GM12801 (cell line): ENCODE results near the gene CTNNBIP1.

ENCODE experiments used
- CTCF ChIP-seq: IDR thresholded peaks from one replicate; pipeline ENCODE4 v1.5.1; 2011; ENCODE audit warnings: control low read depth; ENCODE audit not compliant: insufficient read length; ENCODE audit errors: extremely low read depth

CTNNBIP1 gene

GRCh38 chr1:9820521-9820920 lies 89.5 kb downstream of the CTNNBIP1 start:
- no peak for TF ChIP-seq CTCF

GRCh38 chr1:9817734-9818133 lies 92.3 kb downstream of the CTNNBIP1 start:
- TF ChIP-seq CTCF: no peak

- TF ChIP-seq CTCF: no peak
These were observed 93.9 kb downstream of the CTNNBIP1 start for GRCh38 chr1:9816199-9816598.

GRCh38 chr1:9815150-9815549 lies 94.9 kb downstream of the CTNNBIP1 start:
- no peak for TF ChIP-seq CTCF

- TF ChIP-seq CTCF: no peak
These were observed 95.5 kb downstream of the CTNNBIP1 start for GRCh38 chr1:9814619-9815018.

- TF ChIP-seq CTCF: no peak
These were observed 98.7 kb downstream of the CTNNBIP1 start for GRCh38 chr1:9811239-9811966.

GRCh38 chr1:9809100-9809510 lies 101.0 kb downstream of the CTNNBIP1 start:
- TF ChIP-seq CTCF: no peak

- no peak for TF ChIP-seq CTCF
These were observed 101.6 kb downstream of the CTNNBIP1 start for GRCh38 chr1:9808459-9808858.
